Stimulated activated CD4-positive, alpha-beta T cell treated with anti-CD3 and anti-CD28 coated beads, Interleukin-2, amount 100 ng/mL, for 24 hours (primary cell): ENCODE measurements around the gene DLG2.
"Not testable (repeated sequence)": the region's sequence is repeated elsewhere in the genome, so short reads cannot be mapped to it uniquely, and the experiment has no call there.

Experiments
- DNase-seq, 2 donors: peaks; one replicate each; pipeline ENCODE4 v3.0.0-alpha.2; 2020

Gene DLG2

GRCh38 chr11:84413549-84413948 lies 1213.6 kb downstream of the DLG2 start:
- DNase-seq: no peak

- no peak for DNase-seq
These were observed 1214.3 kb downstream of the DLG2 start for GRCh38 chr11:84412862-84413261.

GRCh38 chr11:84408946-84409411 lies 1218.2 kb downstream of the DLG2 start:
- DNase-seq: no peak

- no peak for DNase-seq
These were observed 1220.1 kb downstream of the DLG2 start for GRCh38 chr11:84407091-84407490.

- no peak for DNase-seq
These were observed 1229.0 kb downstream of the DLG2 start for GRCh38 chr11:84398017-84398626.

GRCh38 chr11:84396521-84396920 lies 1230.6 kb downstream of the DLG2 start:
- no peak for DNase-seq

GRCh38 chr11:84390441-84391078 lies 1236.6 kb downstream of the DLG2 start:
- no peak for DNase-seq

- DNase-seq: no peak
These were observed 1237.4 kb downstream of the DLG2 start for GRCh38 chr11:84389696-84390095.

GRCh38 chr11:84384731-84385130 lies 1242.4 kb downstream of the DLG2 start:
- DNase-seq: peak; percentile 10 to 23

- DNase-seq: no peak
These were observed 1243.6 kb downstream of the DLG2 start for GRCh38 chr11:84383576-84383975.

- DNase-seq: no peak
These were observed 1245.5 kb downstream of the DLG2 start for GRCh38 chr11:84381666-84382065.

- DNase-seq: no peak
These were observed 1254.7 kb downstream of the DLG2 start for GRCh38 chr11:84372381-84372950.

- DNase-seq: no peak
These were observed 1269.1 kb downstream of the DLG2 start for GRCh38 chr11:84358034-84358433.

GRCh38 chr11:84355911-84356310 lies 1271.2 kb downstream of the DLG2 start:
- DNase-seq: no peak

GRCh38 chr11:84345597-84345996 lies 1281.5 kb downstream of the DLG2 start:
- DNase-seq: no peak

- no peak for DNase-seq
These were observed 1282.1 kb downstream of the DLG2 start for GRCh38 chr11:84345027-84345426.

GRCh38 chr11:84339796-84340195 lies 1287.3 kb downstream of the DLG2 start:
- no peak for DNase-seq

GRCh38 chr11:84333221-84333620 lies 1293.9 kb downstream of the DLG2 start:
- DNase-seq: no peak

- no peak for DNase-seq
These were observed 1304.9 kb downstream of the DLG2 start for GRCh38 chr11:84322211-84322610.

- DNase-seq: no peak
These were observed 1307.3 kb downstream of the DLG2 start for GRCh38 chr11:84319863-84320262.

GRCh38 chr11:84316866-84317555 lies 1310.1 kb downstream of the DLG2 start:
- DNase-seq: no peak

GRCh38 chr11:84313830-84314359 lies 1313.2 kb downstream of the DLG2 start:
- DNase-seq: no peak

- no peak for DNase-seq
These were observed 1316.9 kb downstream of the DLG2 start for GRCh38 chr11:84310268-84310667.

- not testable (repeated sequence) for DNase-seq
These were observed 1318.7 kb downstream of the DLG2 start for GRCh38 chr11:84308491-84308890.
